SK-N-SH (cell line): ENCODE results near the gene CSTF3.

ENCODE experiments used
- YY1 ChIP-seq: IDR thresholded peaks from 2 replicates; pipeline ENCODE4 v1.4.0; 2012; ENCODE audit warnings: low read depth, mild to moderate bottlenecking
- TF ChIP-seq, protein P1 (sequence below): fragments of 200-600 bp; sonication (generic); IDR thresholded peaks from 2 replicates; pipeline ENCODE4 v1.6.1; 2017; ENCODE audit warnings: antibody characterized with exemption, mild to moderate bottlenecking, moderate library complexity

DNA sequence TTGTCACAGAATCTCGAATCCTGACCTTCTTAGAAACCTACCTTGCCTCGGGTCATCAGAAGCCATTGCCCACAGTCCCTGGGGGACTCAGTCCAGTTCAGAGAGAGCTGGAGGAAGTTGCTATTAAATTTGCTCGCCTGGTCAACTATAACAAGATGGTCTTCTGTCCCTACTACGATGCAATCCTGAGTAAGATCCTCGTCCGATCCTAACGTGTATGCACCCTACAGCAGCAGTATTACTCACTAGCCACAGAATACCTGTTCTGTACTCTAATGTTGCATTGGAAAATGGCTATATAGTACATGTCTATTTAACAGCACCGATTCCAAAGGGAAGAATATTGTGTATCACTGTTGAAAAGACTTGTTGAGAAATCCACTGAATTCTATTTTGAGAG is 88.8 kb downstream of the CSTF3 start:
- TF ChIP-seq, protein P1, sequence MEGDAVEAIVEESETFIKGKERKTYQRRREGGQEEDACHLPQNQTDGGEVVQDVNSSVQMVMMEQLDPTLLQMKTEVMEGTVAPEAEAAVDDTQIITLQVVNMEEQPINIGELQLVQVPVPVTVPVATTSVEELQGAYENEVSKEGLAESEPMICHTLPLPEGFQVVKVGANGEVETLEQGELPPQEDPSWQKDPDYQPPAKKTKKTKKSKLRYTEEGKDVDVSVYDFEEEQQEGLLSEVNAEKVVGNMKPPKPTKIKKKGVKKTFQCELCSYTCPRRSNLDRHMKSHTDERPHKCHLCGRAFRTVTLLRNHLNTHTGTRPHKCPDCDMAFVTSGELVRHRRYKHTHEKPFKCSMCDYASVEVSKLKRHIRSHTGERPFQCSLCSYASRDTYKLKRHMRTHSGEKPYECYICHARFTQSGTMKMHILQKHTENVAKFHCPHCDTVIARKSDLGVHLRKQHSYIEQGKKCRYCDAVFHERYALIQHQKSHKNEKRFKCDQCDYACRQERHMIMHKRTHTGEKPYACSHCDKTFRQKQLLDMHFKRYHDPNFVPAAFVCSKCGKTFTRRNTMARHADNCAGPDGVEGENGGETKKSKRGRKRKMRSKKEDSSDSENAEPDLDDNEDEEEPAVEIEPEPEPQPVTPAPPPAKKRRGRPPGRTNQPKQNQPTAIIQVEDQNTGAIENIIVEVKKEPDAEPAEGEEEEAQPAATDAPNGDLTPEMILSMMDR, result no peak
- TF ChIP-seq YY1, result no peak
